HepG2 (cell line): ENCODE measurements around the gene KMT5C. TPM values are rescaled to one million over a fixed set of nuclear protein-coding genes. Genes with fewer than 3 reads are reported as not detected.

Experiments used
- ATAC-seq: fragments of 200-7000 bp; cut with Tn5 transposase; 3 replicates; pipeline ENCODE4 v1.9.1; 2020; ENCODE audit warnings: mild to moderate bottlenecking, moderate library complexity
- BruUV-seq: library from RNA; stranded (reverse); fragments of 400-500 nt; replicated peaks from 2 replicates; lab custom pipeline; 2021; lab: Mats Ljungman, UMichigan
- CTCF ChIA-PET: fragments of 300-600 bp; formaldehyde crosslinking; extraction: SDS; loops from one replicate; lab custom pipeline; 2021; ENCODE audit warnings: low total read pairs, inconsistent platforms, low intra/inter-chr PET ratio; lab: Yijun Ruan, JAX
- POLR2A ChIA-PET: fragments of 350-600 bp; sonication (Branson Sonifier 250); formaldehyde crosslinking; loops from one replicate; lab custom pipeline; 2020; ENCODE audit warnings: antibody characterized with exemption, inconsistent platforms; lab: Yijun Ruan, JAX
- DNase-seq: peaks from one replicate; pipeline ENCODE4 v3.0.0-alpha.2; 2015; ENCODE audit warnings: low spot score
- FAIRE-seq: peaks from 3 replicates; lab custom pipeline; 2011; peaks lifted over from hg19 to GRCh38; lab: Jason Lieb, UNC
- H2AFZ ChIP-seq: one replicate; pipeline ENCODE4 v1.6.1; 2011; ENCODE audit warnings: low read length, inconsistent platforms
- H3K27ac ChIP-seq: fragments of 300-600 bp; 3 replicates; pipeline ENCODE4 v1.8.0; 2011; ENCODE audit warnings: mixed run types, mild to moderate bottlenecking, mixed read lengths, low read length, inconsistent platforms; ENCODE audit not compliant: insufficient read depth; ENCODE audit errors: extremely low read length
- H3K27me3 ChIP-seq, 2 experiments: fragments of 200-600 bp in 1 of 2; 2 replicates in 1 of 2; 3 replicates in 1 of 2; pipeline versions ENCODE4 v1.6.0 to v1.8.0; 2011; ENCODE audit warnings: low read length in 2 of 2, mild to moderate bottlenecking in 2 of 2, moderate library complexity in 2 of 2, inconsistent platforms in 1 of 2; ENCODE audit not compliant: insufficient read depth in 2 of 2, control insufficient read depth in 1 of 2
- H3K36me3 ChIP-seq, 2 experiments: fragments of 200-600 bp in 1 of 2; replicated peaks in 1 of 2; 2 replicates in 1 of 2; 3 replicates in 1 of 2; pipeline versions ENCODE4 v1.5.1 to v1.8.0; 2011; ENCODE audit warnings: low read length in 2 of 2, inconsistent platforms in 1 of 2; ENCODE audit not compliant: insufficient read depth in 2 of 2, control insufficient read depth in 1 of 2
- H3K4me1 ChIP-seq: 2 replicates; pipeline ENCODE4 v1.5.1; 2012; ENCODE audit warnings: low read length, inconsistent platforms; ENCODE audit not compliant: insufficient read depth
- H3K4me2 ChIP-seq: 2 replicates; pipeline ENCODE4 v1.6.0; 2011; ENCODE audit warnings: low read depth, low read length, inconsistent platforms
- H3K4me3 ChIP-seq, 3 experiments: fragments of 200-600 bp in 1 of 3; sonication (generic), shearing (Covaris generic) in 1 of 3; replicated peaks in 1 of 3; 2 replicates each; pipeline ENCODE4 v1.5.1; 2011 to 2016; ENCODE audit warnings: low read length in 3 of 3, inconsistent platforms in 2 of 3, low read depth in 2 of 3, mild to moderate bottlenecking in 2 of 3, control low read depth in 1 of 3, mixed read lengths in 1 of 3; ENCODE audit not compliant: insufficient read depth in 1 of 3
- H3K79me2 ChIP-seq: one replicate; pipeline ENCODE4 v1.6.1; 2011; ENCODE audit warnings: low read length, inconsistent platforms; ENCODE audit not compliant: insufficient read depth
- H3K9ac ChIP-seq: 2 replicates; pipeline ENCODE4 v1.6.0; 2011; ENCODE audit warnings: mild to moderate bottlenecking, low read depth, low read length, inconsistent platforms; ENCODE audit not compliant: insufficient read depth
- H3K9me3 ChIP-seq: 2 replicates; pipeline ENCODE4 v1.5.1; 2012; ENCODE audit warnings: mild to moderate bottlenecking, low read length
- H4K20me1 ChIP-seq: 2 replicates; pipeline ENCODE4 v1.6.0; 2011; ENCODE audit warnings: inconsistent platforms, mild to moderate bottlenecking, low read length, moderate library complexity; ENCODE audit not compliant: insufficient read depth
- GABPA ChIP-seq, 2 experiments: IDR thresholded peaks; 2 replicates each; pipeline ENCODE4 v1.6.1; 2011 to 2016; ENCODE audit warnings: low read depth in 2 of 2, low read length in 1 of 2, missing biosample characterization in 1 of 2, missing genetic modification characterization in 1 of 2
- HCFC1 ChIP-seq: fragments of 150-350 bp; IDR thresholded peaks from 2 replicates; pipeline ENCODE4 v1.6.1; 2014; ENCODE audit warnings: low read depth, low read length
- NFRKB ChIP-seq: fragments of 450-650 bp; IDR thresholded peaks from 2 replicates; pipeline ENCODE4 v1.6.1; 2017
- NONO ChIP-seq, 2 experiments: fragments of 450-650 bp in 1 of 2; sonication (generic) in 1 of 2; formaldehyde crosslinking in 1 of 2; IDR thresholded peaks in 1 of 2; conservative IDR thresholded peaks in 1 of 2; 2 replicates each; pipeline versions ENCODE4 v1.6.1 to v1.8.0; 2017 to 2022; ENCODE audit warnings: mild to moderate bottlenecking in 1 of 2, missing genetic modification reagents in 1 of 2, moderate library complexity in 1 of 2
- POLR2G ChIP-seq: fragments of 200-400 bp; formaldehyde crosslinking; IDR thresholded peaks from 2 replicates; pipeline ENCODE4 v1.6.1; 2018; ENCODE audit warnings: mild to moderate bottlenecking, low read depth, low read length, moderate library complexity
- RARA ChIP-seq: IDR thresholded peaks from 2 replicates; pipeline ENCODE4 v1.6.1; 2016; ENCODE audit warnings: missing genetic modification reagents, missing compliant biosample characterization
- RBM39 ChIP-seq: fragments of 200-400 bp; formaldehyde crosslinking; IDR thresholded peaks from one replicate; pipeline ENCODE4 v1.6.1; 2018; ENCODE audit warnings: antibody characterized with exemption, mild to moderate bottlenecking, low read depth, low read length; ENCODE audit not compliant: poor library complexity, severe bottlenecking
- RXRB ChIP-seq: IDR thresholded peaks from 2 replicates; pipeline ENCODE4 v1.6.1; 2016; ENCODE audit warnings: borderline replicate concordance, missing genetic modification reagents, missing compliant biosample characterization
- TFDP2 ChIP-seq: sonication (generic); formaldehyde crosslinking; IDR thresholded peaks from 2 replicates; pipeline ENCODE4 v1.4.0; 2020; ENCODE audit warnings: missing genetic modification reagents
- ZNF12 ChIP-seq: sonication (generic); formaldehyde crosslinking; IDR thresholded peaks from 2 replicates; pipeline ENCODE4 v1.5.0; 2020; ENCODE audit warnings: missing genetic modification reagents
- ZNF761 ChIP-seq: sonication (generic); formaldehyde crosslinking; conservative IDR thresholded peaks from 2 replicates; pipeline ENCODE4 v1.4.0; 2020; ENCODE audit warnings: mild to moderate bottlenecking, missing genetic modification reagents
- ZNF816 ChIP-seq: sonication (generic); formaldehyde crosslinking; IDR thresholded peaks from 2 replicates; pipeline ENCODE4 v1.8.0; 2022; ENCODE audit warnings: missing genetic modification reagents, mild to moderate bottlenecking, borderline replicate concordance
- WGBS: methylation state at CpG from one replicate; pipeline ENCODE4 v1.1.6; 2017; ENCODE audit warnings: low lambda C conversion rate; 5-methylcytosine and 5-hydroxymethylcytosine counted together
- in situ Hi-C: cut with HindIII; loops from 2 replicates; pipeline ENCODE4 v1.10.0; 2017; ENCODE audit warnings: low pct_unique_long_range_greater_than_20kb; ENCODE audit not compliant: extremely low pct_ligation_motif_present
- intact Hi-C: fragments of 100-400 bp; cut with micrococcal nuclease; formaldehyde crosslinking; loops from one replicate; pipeline ENCODE4 v1.10.0; 2022; ENCODE audit not compliant: unreplicated experiment
- polyA plus RNA-seq, 8 experiments: library from polyadenylated mRNA; depleted of rRNA in 3 of 8; stranded (reverse) in 7 of 8; unstranded in 1 of 8; fragments of >200 nt; fragmentation: Illumina TruSeq in 4 of 8; extraction: Trizol in 4 of 8; gene quantifications; 2 replicates each; pipeline versions ENCODE4 v1.2.1 to v1.2.3, GENCODE V29; 2011 to 2016; ENCODE audit warnings: low read depth in 4 of 8, missing spikeins in 1 of 8, mixed read lengths in 1 of 8; ENCODE audit not compliant: insufficient read depth in 1 of 8
- total RNA-seq, 5 experiments: library from RNA; depleted of rRNA; stranded (reverse); fragments of >200 nt; fragmentation: Illumina TruSeq; extraction: Trizol; gene quantifications; 2 replicates each; pipeline ENCODE4 v1.2.3, GENCODE V29; 2016; ENCODE audit warnings: low read depth in 1 of 5

The KMT5C gene
- total and polyA plus RNA-seq, 2 of the 13 experiments (the other 11 are each of a cell fraction or from before 2014, with no cell fraction given), result 5.5 to 9.0 TPM

DNA sequence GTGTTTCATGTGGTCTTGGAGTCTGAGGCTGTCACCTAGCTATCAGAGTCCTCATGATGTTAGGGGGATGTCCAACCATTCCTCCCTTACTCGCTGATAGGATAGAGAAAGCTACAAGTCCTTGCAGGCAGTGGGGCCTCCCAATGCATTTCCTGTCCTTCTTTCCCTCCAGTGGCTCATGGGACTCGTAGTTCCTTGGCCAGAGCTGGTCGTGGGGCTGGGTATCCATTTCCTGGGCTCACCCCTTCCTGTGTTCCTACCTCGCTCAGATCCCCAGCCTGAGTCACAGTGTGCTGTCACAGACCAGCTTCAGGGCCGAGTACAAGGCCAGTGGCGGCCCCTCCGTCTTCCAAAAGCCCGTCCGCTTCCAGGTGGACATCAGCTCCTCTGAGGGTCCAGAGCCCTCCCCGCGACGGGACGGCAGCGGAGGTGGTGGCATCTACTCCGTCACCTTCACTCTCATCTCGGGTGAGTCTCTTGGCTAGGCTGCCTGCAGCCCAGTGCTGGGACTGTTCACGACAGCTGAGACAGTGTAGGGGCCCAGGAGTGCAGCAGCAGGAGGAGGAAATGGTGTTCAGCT is 33.6 kb upstream of the KMT5C start:
- 73% methylated on average over 17 of the region's 17 CpGs for WGBS
- intact Hi-C loops (no loop called here), in situ Hi-C loops (no loop called here)
- peaks cover 0 to 9% of the 10 kb centered on the region in 2 experiments; a peak in 1 of 5 replicates for H3K27me3 ChIP-seq
- CTCF ChIA-PET, result no interaction called here
- no peaks in the 10 kb centered on the region for H3K9me3 ChIP-seq
- H3K79me2 ChIP-seq, result no peaks in the 10 kb centered on the region
- no peak overlapping the region for H3K9ac ChIP-seq
- H3K4me1 ChIP-seq, result peaks cover 25% of the 10 kb centered on the region
- TF ChIP-seq RARA (CRISPR knock-in tag), result no peak
- TF ChIP-seq POLR2G, result no peak
- no peak for TF ChIP-seq RXRB (CRISPR knock-in tag)
- TF ChIP-seq ZNF12 (CRISPR knock-in tag), result no peak
- peak; percentile 38; the same call in 1 of the 2 replicates for TF ChIP-seq HCFC1
- peak; percentile 34 for TF ChIP-seq GABPA (IDR thresholded peaks at IDR 0.05; ENCODE audit: low read depth, low read length)
- no peak for TF ChIP-seq GABPA (CRISPR knock-in tag; IDR thresholded peaks at IDR 0.05; ENCODE audit: low read depth)
- no peak for TF ChIP-seq ZNF761 (CRISPR knock-in tag)
- TF ChIP-seq RBM39, result no peak
- no peak for TF ChIP-seq ZNF816 (CRISPR knock-in tag)
- no peak for TF ChIP-seq NFRKB
- TF ChIP-seq TFDP2 (CRISPR knock-in tag), result no peak
- no peak for TF ChIP-seq NONO (IDR thresholded peaks at IDR 0.05)
- no peak for TF ChIP-seq NONO (CRISPR knock-in tag; conservative IDR thresholded peaks at IDR 0.05)
- no peak for FAIRE-seq
- no peaks in the 10 kb centered on the region for H4K20me1 ChIP-seq
- no peaks in the 10 kb centered on the region for H3K36me3 ChIP-seq
- H3K4me3 ChIP-seq, result no peak overlapping the region
- no peak overlapping the region for H3K4me2 ChIP-seq
- no peak for ATAC-seq
- no peak for DNase-seq
- H2AFZ ChIP-seq, result no peak overlapping the region
- H3K27ac ChIP-seq, result no peak overlapping the region
- POLR2A ChIA-PET, result no interaction called here
- BruUV-seq, result no TSS peak
